Stimulated activated CD4-positive, alpha-beta T cell treated with anti-CD3 and anti-CD28 coated beads, Interleukin-2, amount 100 ng/mL, for 24 hours (primary cell): ENCODE measurements around the gene PTGES3L.

ENCODE experiments used
- DNase-seq, 2 donors: peaks; one replicate each; pipeline ENCODE4 v3.0.0-alpha.2; 2020

The PTGES3L gene

DNA sequence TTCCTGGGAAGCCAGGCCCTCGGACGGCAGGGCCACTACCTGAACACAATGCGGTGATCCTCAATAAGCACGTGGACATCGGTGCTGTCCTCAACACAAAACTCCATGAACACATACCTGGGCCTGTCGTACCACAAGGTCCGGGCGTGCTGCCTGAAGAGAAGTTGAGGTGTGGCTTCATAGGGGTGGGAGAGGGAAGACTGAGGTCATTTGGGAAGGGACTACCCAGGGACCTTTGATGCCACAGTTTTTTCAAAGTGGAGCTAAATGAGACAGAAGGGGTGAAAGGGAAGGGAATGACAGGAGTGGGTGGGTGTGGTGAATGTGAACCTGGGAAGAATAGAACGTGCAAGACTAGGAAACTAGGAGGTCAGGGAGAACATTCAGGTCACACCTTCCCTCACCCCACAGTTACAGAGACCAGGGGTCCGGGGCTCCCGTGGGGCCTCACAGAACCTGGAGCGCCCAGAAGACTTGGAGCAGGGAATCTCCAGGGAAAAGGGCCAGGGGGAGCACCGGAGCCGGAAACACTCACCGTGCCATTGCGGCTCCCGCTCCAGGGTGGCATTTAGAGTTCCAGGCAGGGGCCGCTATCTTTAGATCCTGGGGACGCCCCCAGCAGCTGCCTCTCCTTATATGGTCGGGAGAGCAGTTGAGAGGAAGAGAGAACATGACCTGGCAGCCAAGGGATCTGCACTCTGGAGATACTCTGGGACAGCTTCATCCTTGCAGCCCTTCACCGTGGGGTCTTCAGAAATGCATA lies at the start of gene PTGES3L:
PTGES3L (minus strand) TSS at position 570 of the 763 bp plus-strand sequence; CDS start at position 543, 27 bp downstream.
- DNase-seq, result peak; percentile 37 to 39

DNA sequence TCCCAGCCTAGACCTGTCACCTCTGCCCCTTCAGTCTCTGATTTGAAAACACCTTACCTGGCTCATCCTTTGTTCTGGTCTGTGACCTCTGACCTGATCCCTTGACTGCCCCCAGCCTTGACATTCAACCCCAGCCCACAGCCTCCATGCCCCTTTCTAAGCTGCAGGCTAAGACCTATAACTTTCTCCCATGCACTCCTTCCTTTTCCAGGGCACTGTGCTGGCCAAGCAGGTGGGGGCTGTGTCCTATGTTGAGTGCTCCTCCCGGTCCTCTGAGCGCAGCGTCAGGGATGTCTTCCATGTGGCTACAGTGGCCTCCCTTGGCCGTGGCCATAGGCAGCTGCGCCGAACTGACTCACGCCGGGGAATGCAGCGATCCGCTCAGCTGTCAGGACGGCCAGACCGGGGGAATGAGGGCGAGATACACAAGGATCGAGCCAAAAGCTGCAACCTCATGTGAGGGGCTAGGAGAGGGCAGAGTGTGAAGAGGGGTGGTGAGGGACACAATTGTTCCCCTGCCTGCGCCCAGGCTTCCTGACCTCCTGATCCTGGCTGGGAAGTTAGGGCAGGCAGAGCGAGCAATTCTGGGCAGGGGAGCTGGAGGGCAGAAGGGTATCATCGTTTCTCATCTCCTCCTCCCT lies 48.5 kb upstream of the PTGES3L start:
- DNase-seq, result no peak

DNA sequence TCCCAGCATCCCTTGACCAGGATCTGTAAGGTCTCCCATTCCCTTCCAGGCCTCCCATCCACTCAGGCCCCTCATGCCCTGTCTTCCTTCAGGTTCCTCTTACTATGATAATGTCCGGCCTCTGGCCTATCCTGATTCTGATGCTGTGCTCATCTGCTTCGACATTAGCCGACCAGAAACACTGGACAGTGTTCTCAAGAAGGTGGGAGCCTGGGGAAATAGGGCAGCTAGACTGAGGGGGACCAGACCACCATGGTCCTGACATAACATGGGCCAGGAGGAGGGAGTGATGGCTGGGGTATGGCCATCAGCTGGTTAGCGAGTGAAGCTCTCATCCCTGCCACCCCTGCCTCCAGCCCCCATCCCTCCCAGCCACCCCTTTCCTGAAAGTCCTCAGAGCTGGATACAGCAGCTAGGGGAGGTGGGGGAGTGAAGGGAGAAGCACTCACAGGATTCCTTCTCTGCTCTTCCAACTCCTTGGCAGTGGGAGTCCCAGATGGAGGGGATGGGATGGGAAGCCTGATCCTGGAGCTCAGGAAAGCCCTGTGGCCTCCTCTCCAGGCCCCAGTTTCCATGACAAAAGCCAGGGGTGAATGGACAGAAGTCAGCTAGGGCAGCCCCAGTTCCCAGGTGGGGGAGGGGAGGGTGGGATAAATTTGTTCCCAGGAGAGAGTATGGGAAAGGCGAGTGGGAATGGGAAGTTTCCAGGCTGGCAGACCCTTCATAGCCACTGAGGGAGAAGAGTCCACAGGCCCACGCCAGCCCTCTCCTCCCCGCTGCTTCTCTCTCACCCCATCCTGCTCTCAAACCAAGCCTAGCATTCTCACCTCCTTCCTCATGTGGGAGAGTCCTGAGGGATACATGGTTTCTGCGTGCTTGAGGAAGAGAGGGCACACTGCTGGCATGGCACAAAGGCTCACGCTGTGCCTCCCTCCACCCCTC lies 47.5 kb upstream of the PTGES3L start:
- no peak for DNase-seq

DNA sequence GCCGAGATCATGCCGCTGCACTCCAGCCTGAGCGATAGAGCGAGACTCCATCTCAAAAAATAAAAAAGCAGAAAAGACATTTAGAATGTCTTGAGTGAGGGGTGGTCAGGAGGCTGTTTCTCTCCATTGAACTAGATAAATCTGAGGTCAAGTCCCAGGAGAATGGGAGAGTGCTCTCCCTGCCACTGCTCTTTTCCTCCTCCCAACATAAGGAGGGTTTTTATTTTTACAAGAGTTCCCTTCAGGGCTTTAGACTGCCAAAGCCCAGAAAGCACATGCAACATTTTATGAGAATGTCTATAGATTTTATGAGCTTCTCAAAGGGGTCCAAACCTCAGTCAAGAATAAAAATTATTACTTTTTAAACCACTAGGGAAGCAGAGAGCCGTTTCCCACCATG lies 46.7 kb upstream of the PTGES3L start:
- DNase-seq, result no peak

DNA sequence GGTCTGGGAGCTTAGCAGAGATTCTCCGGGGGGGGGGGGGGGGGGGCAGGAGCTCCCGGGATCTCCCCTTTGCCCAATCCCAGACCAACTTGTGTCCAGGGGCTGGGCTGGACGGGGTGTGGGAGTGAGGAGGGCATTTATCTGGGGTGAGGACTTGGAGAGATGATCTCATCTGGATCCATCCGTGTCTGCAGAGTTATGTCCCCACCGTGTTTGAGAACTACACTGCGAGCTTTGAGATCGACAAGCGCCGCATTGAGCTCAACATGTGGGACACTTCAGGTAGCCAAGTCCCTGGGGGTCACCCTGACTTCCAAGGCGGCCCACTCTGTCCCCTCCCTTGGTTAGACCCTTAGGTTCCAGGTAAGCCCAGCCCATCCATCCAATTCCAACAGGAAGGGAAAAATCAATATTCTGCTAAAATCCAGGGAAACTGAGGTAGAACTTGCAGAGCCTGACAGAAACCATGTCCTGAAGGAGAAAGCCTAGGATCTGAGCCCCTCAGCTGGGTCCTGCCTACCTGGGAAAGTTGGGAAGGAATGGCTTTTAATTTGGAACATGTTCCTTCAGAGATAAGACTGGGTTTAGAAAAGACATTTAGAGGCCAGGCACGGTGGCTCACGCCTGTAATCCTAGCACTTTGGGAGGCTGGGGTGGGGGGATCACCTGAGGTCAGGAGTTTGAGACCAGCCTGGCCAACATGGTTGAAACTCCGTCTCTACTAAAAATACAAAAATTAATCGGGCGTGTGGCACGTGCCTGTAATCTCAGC lies 46.1 kb upstream of the PTGES3L start:
- DNase-seq, result no peak

DNA sequence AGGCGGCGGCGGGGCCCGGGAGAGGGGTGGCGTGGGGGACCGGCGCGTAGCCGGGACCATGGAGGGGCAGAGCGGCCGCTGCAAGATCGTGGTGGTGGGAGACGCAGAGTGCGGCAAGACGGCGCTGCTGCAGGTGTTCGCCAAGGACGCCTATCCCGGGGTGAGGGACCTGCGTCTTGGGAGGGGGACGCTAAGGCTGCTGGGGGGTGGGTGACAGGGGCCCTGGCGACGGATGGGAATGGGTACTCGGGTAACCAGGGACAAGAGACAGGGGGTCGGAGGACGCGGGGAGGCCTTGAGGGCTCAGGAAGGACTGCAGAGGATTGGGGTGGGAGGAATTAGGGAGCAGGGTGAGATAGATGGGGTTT lies 45.4 kb upstream of the PTGES3L start:
- no peak for DNase-seq

DNA sequence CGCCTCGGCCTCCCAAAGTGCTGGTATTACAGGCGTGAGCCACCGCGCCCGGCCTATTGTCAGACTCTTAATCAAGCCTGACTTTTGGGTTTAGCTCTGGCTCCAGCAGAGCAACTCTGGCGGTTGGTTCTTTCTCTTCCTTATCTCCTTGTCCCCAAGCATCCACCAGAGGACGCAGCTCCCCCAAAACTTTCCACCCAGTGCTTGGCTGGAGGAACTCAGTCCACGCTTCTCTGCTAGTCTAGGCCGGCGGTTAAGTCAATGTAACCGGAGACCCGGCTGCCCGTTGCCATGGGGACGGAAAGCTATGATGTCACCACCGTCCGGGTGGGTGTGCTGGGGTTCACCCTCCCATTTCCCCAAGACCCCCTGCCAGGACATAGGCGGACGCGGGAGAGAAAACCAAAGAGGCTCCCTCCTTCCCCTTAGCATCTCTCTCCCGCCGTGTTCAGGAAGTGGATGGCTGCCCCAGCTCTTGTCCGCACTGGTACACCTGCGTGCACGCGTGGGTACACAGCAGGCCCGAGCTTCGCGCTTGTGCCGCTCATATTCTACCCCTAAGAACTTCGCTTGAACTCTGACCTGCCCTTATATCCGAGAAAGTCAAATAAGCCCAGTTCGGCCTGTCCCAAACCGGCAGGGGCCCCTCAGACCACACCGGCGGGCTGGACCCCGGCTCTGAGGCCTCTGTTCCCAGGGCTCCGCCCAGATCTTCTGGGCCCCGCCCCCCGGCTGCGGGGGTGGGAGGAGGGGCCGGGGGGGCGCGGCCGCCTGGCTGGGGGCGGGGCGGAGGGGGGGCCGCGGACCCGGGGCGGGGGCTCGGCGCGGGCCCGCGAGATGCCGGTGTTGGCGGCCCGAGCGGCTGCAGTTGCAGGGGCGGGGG lies 44.8 kb upstream of the PTGES3L start, which contains the start of gene RND2:
RND2 (plus strand) TSS at position 825 of the 883 bp plus-strand sequence. CDS start 117 bp downstream, outside the sequence.
- DNase-seq, result peak; percentile 78 to 81

DNA sequence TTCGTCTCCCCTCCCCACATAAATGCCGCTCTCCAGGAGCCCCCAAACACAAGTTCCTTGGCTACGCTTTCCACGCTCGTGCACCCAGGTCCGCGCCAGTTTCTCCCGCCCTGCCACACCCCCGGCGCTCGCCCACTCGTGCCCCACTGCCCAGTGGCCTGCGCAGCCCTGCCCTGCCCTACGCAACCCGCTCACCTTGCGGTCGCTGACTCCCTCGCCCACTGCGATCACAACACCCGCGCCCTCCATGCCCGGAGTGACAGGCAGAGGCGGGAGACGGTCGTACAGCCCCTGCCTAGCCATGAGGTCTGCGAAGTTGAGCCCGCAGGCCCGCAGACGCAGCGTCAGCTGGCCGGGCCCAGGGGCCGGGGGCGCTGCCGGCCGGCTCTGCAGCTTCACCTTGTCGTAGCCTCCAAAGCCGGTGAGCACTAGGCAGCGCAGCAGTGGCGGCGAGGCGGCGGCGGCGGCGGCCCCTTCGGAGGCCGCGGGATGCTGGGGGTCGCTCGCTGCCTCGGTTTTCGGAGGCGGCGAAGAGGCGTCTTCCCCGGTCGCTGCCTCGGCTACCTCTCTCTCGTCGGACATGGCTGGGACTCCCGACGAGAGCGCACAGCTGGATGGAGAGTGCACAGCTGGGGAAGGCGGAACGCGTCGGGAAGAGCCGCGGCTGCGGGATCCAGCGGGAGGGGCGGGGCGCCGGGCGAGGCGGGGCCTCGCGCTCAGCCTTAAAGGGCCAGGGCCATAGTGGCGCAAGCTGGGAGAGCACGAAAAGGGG lies 42.0 kb upstream of the PTGES3L start, which contains the start of gene VAT1:
VAT1 (minus strand) TSS at position 645 of the 772 bp plus-strand sequence; CDS start at position 582, 63 bp downstream.
- peak; percentile 73 to 80 for DNase-seq

DNA sequence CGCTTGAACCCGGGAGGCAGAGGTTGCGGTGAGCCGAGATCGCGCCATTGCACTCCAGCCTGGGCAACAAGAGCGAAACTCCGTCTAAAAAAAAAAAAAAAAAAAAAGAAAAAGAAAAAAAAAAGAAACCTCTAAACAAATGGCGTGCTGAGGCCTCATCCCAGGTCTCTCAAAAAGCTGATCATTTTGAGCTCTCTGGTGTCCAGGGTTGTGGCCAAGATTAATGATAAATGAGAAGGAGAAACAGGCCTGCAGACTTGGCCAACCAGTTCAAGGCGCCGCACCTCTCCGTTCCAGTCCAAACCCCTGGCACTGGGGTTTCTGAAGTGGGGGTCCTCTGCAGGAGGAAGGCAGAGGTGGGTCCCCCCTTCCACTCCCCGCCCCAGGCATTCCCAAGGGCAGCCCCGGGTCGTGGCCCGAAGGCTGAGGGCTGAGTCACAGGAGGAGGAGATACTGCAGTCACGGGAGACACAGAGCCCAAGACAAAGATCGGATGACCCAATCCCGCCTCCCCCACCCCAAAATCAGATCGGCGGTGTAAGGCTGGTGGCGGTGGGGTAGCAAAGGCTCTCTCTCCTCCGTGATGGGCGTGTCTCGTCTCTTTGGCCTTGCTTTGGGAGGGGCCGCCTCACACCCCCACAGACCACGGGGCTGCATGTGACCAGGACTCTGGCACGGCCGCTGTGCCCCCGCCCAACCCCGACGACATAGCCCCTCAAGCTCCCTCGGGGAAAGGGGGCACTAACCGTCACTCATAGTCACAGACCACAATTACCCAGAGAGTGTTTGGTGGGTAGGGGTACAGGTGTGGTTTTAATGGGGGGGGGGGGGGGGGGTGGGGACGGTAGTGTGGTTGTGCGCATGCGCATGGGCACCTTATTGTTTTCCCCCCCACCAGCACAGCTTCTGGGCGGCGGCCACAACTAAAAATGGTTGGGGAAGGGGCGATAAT lies 41.2 kb upstream of the PTGES3L start:
- peak in 1 of 2 donors; percentile 43 for DNase-seq

DNA sequence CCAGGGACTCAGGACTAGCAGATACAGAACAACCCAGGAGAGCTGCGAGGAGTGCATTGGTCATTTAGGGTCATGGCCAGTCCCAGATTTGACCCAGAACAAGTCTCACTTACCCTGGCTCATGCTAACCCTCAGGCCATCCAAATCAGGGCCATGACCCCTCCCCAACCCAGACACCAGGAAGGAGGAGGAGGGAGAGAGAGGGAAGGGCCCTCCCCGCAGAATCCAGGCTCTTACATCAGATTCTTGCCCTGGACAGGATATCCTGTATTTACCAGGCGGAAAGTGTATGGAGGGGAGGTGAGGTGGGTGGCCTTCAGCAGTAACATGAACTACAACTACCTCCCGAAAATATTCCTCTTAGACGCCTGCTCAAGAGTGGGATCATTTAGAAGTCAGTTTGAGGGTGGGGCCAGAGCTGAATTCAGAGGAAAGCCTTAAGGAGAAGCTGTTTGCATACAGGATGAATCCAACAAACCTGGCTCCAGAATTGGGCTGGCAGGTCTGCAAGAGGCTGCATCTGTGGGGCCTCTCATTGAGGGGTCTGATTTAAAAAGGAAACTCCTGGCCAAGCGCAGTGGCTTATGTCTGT lies 40.2 kb upstream of the PTGES3L start:
- no peak for DNase-seq

DNA sequence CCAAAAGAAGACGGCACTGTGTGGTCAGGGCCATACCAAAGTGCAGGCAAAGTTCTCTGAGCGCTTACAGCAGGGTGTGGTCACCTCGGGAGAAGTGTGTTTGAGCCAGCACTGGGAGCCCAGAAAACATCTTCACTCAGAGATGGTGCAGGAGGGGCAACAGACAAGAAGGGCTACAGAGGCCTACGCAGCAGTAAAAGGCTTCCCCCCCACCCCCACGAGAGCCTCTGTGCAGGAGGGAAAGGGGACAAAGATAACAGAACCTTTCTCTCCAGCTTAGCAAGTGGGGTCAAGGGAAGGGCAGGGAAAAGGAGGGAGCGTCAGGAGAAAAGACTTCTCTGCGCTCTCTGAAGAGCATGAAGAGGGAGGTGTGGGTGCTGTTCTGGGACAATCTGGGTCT lies 39.5 kb upstream of the PTGES3L start:
- DNase-seq, result no peak

DNA sequence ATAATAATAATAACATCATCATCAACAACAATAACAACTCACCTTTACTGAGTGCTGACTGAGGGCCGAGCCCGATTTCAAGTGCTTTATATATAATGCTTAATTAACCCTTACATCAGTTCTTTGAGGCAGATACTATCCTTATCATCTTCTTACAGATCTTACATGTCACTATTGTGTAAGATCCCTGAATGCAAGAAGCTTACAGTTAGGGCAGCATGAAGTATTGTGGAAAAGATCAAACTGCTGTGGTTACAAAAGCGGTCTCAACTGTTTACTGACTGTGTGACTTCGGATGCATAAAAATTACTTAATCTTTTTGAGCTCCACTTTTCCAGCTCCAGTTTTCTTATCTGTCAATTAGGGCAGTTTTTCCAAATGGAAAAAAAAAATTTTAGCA lies 39.1 kb upstream of the PTGES3L start:
- no peak for DNase-seq

DNA sequence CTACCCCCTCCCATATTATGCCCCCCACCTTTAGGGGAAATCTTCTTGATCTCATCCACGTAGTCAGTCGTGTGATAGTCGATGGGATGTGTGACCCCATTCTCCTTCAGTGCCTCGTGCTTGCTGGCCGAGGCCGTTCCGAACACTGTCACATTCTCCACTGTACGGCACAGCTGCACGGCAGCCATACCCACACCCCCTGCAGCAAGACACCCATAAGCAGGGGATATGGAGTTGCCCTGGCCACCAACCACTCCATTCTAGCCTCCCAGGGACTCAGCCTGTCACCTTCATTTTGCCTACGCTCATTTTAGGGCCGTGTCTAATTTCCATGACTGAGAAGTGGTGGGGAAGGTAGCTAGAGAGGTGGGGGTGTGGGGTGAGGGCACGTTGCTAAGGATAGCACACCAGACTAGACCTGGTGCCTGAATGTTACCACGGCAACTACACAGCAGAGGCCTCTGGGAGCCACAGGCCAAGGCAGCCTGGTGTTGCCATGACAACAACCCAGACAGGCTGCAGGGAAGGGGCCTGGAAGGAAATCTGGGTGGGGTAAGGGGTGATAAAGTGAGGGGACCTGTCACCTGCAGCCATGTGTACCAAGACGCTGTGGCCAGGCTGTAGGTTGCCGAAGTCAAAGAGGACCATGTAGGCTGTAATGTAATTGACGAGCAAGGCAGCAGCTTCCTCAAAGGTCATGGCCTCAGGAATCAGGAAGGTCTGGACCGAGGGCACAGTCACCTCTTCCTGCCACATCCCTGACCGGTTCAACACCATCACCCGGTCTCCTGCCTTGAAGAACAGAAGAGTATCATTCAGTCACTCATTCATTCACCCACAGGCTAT lies 38.4 kb upstream of the PTGES3L start:
- DNase-seq, result no peak

DNA sequence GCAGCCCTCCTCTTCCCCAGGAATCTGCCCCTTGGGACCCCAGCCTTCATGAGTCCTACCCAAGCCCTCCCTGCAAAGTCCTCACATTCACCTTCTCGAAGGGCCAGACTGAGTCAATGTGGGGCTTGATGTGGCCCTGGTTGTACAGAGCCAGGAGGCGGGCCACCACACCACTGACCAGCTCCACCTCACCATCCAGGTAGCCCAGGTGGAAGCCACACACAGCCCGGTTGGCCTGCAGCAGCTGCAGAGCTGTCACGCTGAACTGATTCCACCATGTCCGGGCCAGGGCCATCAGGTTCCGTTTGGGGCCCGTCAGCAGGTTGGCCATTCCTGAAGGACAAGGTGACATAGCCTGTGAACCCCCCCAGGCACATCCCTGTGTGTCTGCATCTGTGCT lies 36.3 kb upstream of the PTGES3L start:
- DNase-seq, result no peak

DNA sequence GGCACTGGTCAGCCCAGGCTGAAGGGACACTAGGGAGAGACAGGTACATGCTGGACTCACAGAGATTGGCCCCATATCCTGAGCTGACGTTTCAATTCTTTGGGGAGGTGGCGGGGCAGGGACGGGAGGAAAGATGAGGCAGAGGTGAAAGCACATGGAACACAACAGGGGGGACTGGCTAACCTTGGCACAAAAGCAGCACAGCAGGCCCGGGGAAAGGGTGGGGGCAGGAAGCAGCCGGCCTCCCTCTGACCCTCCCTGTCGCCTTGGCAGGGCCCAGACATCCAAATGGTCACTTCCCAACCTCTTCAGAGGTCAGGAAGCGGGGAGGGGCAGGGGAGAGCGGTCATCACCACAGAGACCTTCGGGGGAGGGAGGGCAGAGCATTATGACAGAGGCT lies 35.7 kb upstream of the PTGES3L start:
- no peak for DNase-seq

DNA sequence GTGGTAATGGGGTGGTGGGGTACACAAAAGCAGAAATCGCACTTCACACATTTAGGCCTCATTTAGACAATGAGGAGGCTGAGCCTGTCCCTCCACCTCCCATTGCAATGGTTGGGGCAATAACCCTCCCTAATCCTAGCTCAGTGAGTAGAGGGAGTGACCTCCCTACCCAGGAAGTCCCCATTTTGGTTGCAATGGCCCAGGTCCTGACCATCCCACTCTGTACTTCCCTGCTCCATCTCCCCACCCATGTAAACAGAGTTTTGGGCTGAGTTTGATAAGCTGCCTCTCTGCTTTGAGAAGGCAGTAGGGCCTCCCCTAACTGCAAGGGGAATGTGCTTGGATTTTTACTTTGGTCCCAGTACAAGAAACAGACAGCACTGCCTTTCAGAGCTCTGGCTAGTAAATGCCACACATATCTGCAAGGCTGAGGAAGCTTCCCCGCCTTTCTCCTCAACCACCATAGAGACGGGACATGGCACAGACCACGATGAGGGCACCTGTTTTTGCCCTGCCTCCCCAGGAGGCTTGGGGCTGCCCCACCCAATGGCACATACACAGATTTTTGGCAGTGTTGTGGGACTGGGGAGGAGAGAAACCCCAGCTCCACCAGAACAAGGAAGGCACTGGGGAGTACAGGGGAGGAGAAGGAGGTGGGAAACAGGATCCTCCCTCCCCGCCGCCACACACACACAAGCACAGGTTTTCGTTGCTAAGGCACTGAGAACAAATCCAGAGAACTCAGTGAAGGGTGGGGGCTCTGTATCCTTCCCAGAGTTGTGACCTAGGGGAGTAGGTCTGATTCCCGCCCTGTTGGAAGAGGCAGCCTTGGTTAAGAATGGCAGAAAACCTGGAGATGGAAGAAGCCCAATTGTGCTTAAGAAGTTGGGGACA lies 35.0 kb upstream of the PTGES3L start:
- no peak for DNase-seq
